ENCODE data around the gene C1QTNF5.

GRCh38 chr11:119334174-119334930 is 6.3 kb downstream of the C1QTNF5 start, which contains the start of gene RNF26:
- TF ChIP-seq CTCF (conservative IDR thresholded peaks at IDR 0.05 in 1 of 2, IDR thresholded peaks at IDR 0.05 in 1 of 2; ENCODE audit: extremely low read depth in 1 of 2, insufficient read depth in 1 of 2, low read depth in 1 of 2, low read length in 2 of 2) (no peak), EZH2 (IDR thresholded peaks at IDR 0.05; ENCODE audit: borderline replicate concordance, low read length) (no peak)
